ENCODE measurements around the gene CRMP1.
A peak's percentile ranks its signal among the peaks of the same experiment; 100 is the strongest.
"Not testable (repeated sequence)": the region's sequence is repeated elsewhere in the genome, so short reads cannot be mapped to it uniquely, and the experiment has no call there.

Gene CRMP1

GRCh38 chr4:5814421-5814820 lies 78.5 kb downstream of the CRMP1 start:
- H2AFZ ChIP-seq (ENCODE audit: low read length) = no peak overlapping the region
- no peak overlapping the region for H2BK15ac ChIP-seq (ENCODE audit: low read length)
- H3K18ac ChIP-seq (ENCODE audit: low read length) = no peak overlapping the region
- H3K36me3 ChIP-seq (replicated peaks in 1 of 2; ENCODE audit: control insufficient read depth in 2 of 2, insufficient read depth in 2 of 2, low read length in 2 of 2) = peaks cover 26 to 92% of the 10 kb centered on the region in 2 donors
- no peak overlapping the region for H2BK12ac ChIP-seq (ENCODE audit: low read length)
- no peak overlapping the region for H2AK5ac ChIP-seq (ENCODE audit: low read depth, low read length)
- H4K8ac ChIP-seq (ENCODE audit: low read depth, low read length) = no peak overlapping the region
- no peak overlapping the region for H2BK120ac ChIP-seq (ENCODE audit: low read depth, low read length)
- no peak overlapping the region for H3K4me3 ChIP-seq (ENCODE audit: low read length in 2 of 2)
- H3K23ac ChIP-seq (ENCODE audit: low read depth, low read length, poor library complexity) = no peak overlapping the region
- WGBS, 2 donors (ENCODE audit: extremely low coverage in 2 of 2, insufficient read length in 2 of 2, insufficient replicate concordance in 1 of 2) = no CpG with 5 or more reads among the region's 6 CpGs
- no peak for DNase-seq (ENCODE audit: low spot score)
- no peak overlapping the region for H3K4ac ChIP-seq (ENCODE audit: low read length)
- no peak overlapping the region for H3K14ac ChIP-seq (ENCODE audit: low read length)
- no peak overlapping the region for H3K27ac ChIP-seq (replicated peaks; ENCODE audit: low read length)
- no peak overlapping the region for H2BK5ac ChIP-seq (ENCODE audit: low read length)
- H3K9ac ChIP-seq (ENCODE audit: low read depth, low read length, poor library complexity) = no peak overlapping the region
- peaks cover 4% of the 10 kb centered on the region for H3K79me1 ChIP-seq (ENCODE audit: low read depth, low read length)
- peaks cover 0 to 5% of the 10 kb centered on the region in 2 donors for H3K4me1 ChIP-seq (ENCODE audit: control insufficient read depth in 2 of 2, insufficient read depth in 1 of 2, low read depth in 1 of 2, low read length in 2 of 2)
- H3K27me3 ChIP-seq (ENCODE audit: control insufficient read depth in 3 of 3, insufficient read depth in 3 of 3, low read depth in 1 of 3, low read length in 3 of 3) = no peaks in the 10 kb centered on the region
- no peak overlapping the region for H4K91ac ChIP-seq (ENCODE audit: low read depth, low read length, poor library complexity)
- H3K4me2 ChIP-seq (ENCODE audit: insufficient read depth, low read length, poor library complexity, severe bottlenecking) = no peak overlapping the region
- no peaks in the 10 kb centered on the region for H3K9me3 ChIP-seq (replicated peaks in 1 of 2; ENCODE audit: control insufficient read depth in 2 of 2, insufficient read depth in 1 of 2, low read depth in 1 of 2, low read length in 2 of 2)

- Histone ChIP-seq H4K91ac (ENCODE audit: low read depth, low read length, poor library complexity) (no peak overlapping the region), H3K27me3 (ENCODE audit: control insufficient read depth in 3 of 3, insufficient read depth in 3 of 3, low read depth in 1 of 3, low read length in 3 of 3) (no peaks in the 10 kb centered on the region), H3K9me3 (replicated peaks in 1 of 2; ENCODE audit: control insufficient read depth in 2 of 2, insufficient read depth in 1 of 2, low read depth in 1 of 2, low read length in 2 of 2) (no peaks in the 10 kb centered on the region), H3K4me2 (ENCODE audit: insufficient read depth, low read length, poor library complexity, severe bottlenecking) (no peak overlapping the region), H3K14ac (ENCODE audit: low read length) (no peak overlapping the region), H2BK120ac (ENCODE audit: low read depth, low read length) (no peak overlapping the region), H3K18ac (ENCODE audit: low read length) (no peak overlapping the region), H3K4ac (ENCODE audit: low read length) (no peak overlapping the region), H2AFZ (ENCODE audit: low read length) (no peak overlapping the region), H4K8ac (ENCODE audit: low read depth, low read length) (no peak overlapping the region), H3K9ac (ENCODE audit: low read depth, low read length, poor library complexity) (no peak overlapping the region), H3K4me1 (ENCODE audit: control insufficient read depth in 2 of 2, insufficient read depth in 1 of 2, low read depth in 1 of 2, low read length in 2 of 2) (peaks cover 0 to 5% of the 10 kb centered on the region in 2 donors), H3K36me3 (replicated peaks in 1 of 2; ENCODE audit: control insufficient read depth in 2 of 2, insufficient read depth in 2 of 2, low read length in 2 of 2) (peaks cover 23 to 92% of the 10 kb centered on the region in 2 donors), H3K4me3 (ENCODE audit: low read length in 2 of 2) (no peak overlapping the region), H3K27ac (replicated peaks; ENCODE audit: low read length) (no peak overlapping the region), H3K79me1 (ENCODE audit: low read depth, low read length) (peaks cover 4% of the 10 kb centered on the region), H2AK5ac (ENCODE audit: low read depth, low read length) (no peak overlapping the region), H2BK15ac (ENCODE audit: low read length) (no peak overlapping the region), H2BK12ac (ENCODE audit: low read length) (no peak overlapping the region), H2BK5ac (ENCODE audit: low read length) (peak overlapping the region; percentile 39), H3K23ac (ENCODE audit: low read depth, low read length, poor library complexity) (no peak overlapping the region)
- DNase-seq (ENCODE audit: low spot score) = no peak
- WGBS, 2 donors (ENCODE audit: extremely low coverage in 2 of 2, insufficient read length in 2 of 2, insufficient replicate concordance in 1 of 2) = no CpG with 5 or more reads among the region's 7 CpGs
Observed at GRCh38 chr4:5813882-5814255, 79.0 kb downstream of the CRMP1 start.

GRCh38 chr4:5812506-5813229 lies 80.2 kb downstream of the CRMP1 start:
- Histone ChIP-seq H2AK5ac (ENCODE audit: low read depth, low read length) (no peak overlapping the region), H3K79me1 (ENCODE audit: low read depth, low read length) (peaks cover 4% of the 10 kb centered on the region), H3K18ac (ENCODE audit: low read length) (no peak overlapping the region), H2BK15ac (ENCODE audit: low read length) (no peak overlapping the region), H3K9me3 (replicated peaks in 1 of 2; ENCODE audit: control insufficient read depth in 2 of 2, insufficient read depth in 1 of 2, low read depth in 1 of 2, low read length in 2 of 2) (no peaks in the 10 kb centered on the region), H4K91ac (ENCODE audit: low read depth, low read length, poor library complexity) (no peak overlapping the region), H3K27me3 (ENCODE audit: control insufficient read depth in 3 of 3, insufficient read depth in 3 of 3, low read depth in 1 of 3, low read length in 3 of 3) (no peaks in the 10 kb centered on the region), H3K14ac (ENCODE audit: low read length) (no peak overlapping the region), H3K4ac (ENCODE audit: low read length) (no peak overlapping the region), H3K4me2 (ENCODE audit: insufficient read depth, low read length, poor library complexity, severe bottlenecking) (no peak overlapping the region), H2BK5ac (ENCODE audit: low read length) (no peak overlapping the region), H3K4me1 (ENCODE audit: control insufficient read depth in 2 of 2, insufficient read depth in 1 of 2, low read depth in 1 of 2, low read length in 2 of 2) (peaks cover 0 to 5% of the 10 kb centered on the region in 2 donors), H2AFZ (ENCODE audit: low read length) (no peak overlapping the region), H3K9ac (ENCODE audit: low read depth, low read length, poor library complexity) (no peak overlapping the region), H2BK12ac (ENCODE audit: low read length) (no peak overlapping the region), H2BK120ac (ENCODE audit: low read depth, low read length) (no peak overlapping the region), H3K4me3 (ENCODE audit: low read length in 2 of 2) (no peak overlapping the region), H3K27ac (replicated peaks; ENCODE audit: low read length) (no peak overlapping the region), H4K8ac (ENCODE audit: low read depth, low read length) (no peak overlapping the region), H3K36me3 (replicated peaks in 1 of 2; ENCODE audit: control insufficient read depth in 2 of 2, insufficient read depth in 2 of 2, low read length in 2 of 2) (peaks cover 21 to 87% of the 10 kb centered on the region in 2 donors), H3K23ac (ENCODE audit: low read depth, low read length, poor library complexity) (no peak overlapping the region)
- WGBS, 2 donors (ENCODE audit: extremely low coverage in 2 of 2, insufficient read length in 2 of 2, insufficient replicate concordance in 1 of 2) = no CpG with 5 or more reads among the region's 9 CpGs
- peak; percentile 63 for DNase-seq (ENCODE audit: low spot score)

- H3K9me3 ChIP-seq (replicated peaks in 1 of 2; ENCODE audit: control insufficient read depth in 2 of 2, insufficient read depth in 1 of 2, low read depth in 1 of 2, low read length in 2 of 2); H2BK5ac ChIP-seq (ENCODE audit: low read length); H3K27me3 ChIP-seq (ENCODE audit: control insufficient read depth in 3 of 3, insufficient read depth in 3 of 3, low read depth in 1 of 3, low read length in 3 of 3); H3K4me1 ChIP-seq (ENCODE audit: control insufficient read depth in 2 of 2, insufficient read depth in 1 of 2, low read depth in 1 of 2, low read length in 2 of 2); H3K14ac ChIP-seq (ENCODE audit: low read length); H3K79me1 ChIP-seq (ENCODE audit: low read depth, low read length); H3K27ac ChIP-seq (replicated peaks; ENCODE audit: low read length); H3K9ac ChIP-seq (ENCODE audit: low read depth, low read length, poor library complexity); H3K23ac ChIP-seq (ENCODE audit: low read depth, low read length, poor library complexity); DNase-seq (ENCODE audit: low spot score); H3K4me2 ChIP-seq (ENCODE audit: insufficient read depth, low read length, poor library complexity, severe bottlenecking); H2BK12ac ChIP-seq (ENCODE audit: low read length); H2AFZ ChIP-seq (ENCODE audit: low read length); H2BK15ac ChIP-seq (ENCODE audit: low read length); H3K4ac ChIP-seq (ENCODE audit: low read length); H2BK120ac ChIP-seq (ENCODE audit: low read depth, low read length); H3K4me3 ChIP-seq (ENCODE audit: low read length in 2 of 2); H4K91ac ChIP-seq (ENCODE audit: low read depth, low read length, poor library complexity); H4K8ac ChIP-seq (ENCODE audit: low read depth, low read length); H3K18ac ChIP-seq (ENCODE audit: low read length); H2AK5ac ChIP-seq (ENCODE audit: low read depth, low read length): not testable (repeated sequence)
- H3K36me3 ChIP-seq (replicated peaks in 1 of 2; ENCODE audit: control insufficient read depth in 2 of 2, insufficient read depth in 2 of 2, low read length in 2 of 2) = peaks cover 23 to 84% of the 10 kb centered on the region in 2 donors
- WGBS, 2 donors (ENCODE audit: extremely low coverage in 2 of 2, insufficient read length in 2 of 2, insufficient replicate concordance in 1 of 2) = no CpG with 5 or more reads among the region's 5 CpGs
Observed at GRCh38 chr4:5812057-5812456, 80.8 kb downstream of the CRMP1 start.

Data from neuronal stem cell (in vitro differentiated cells).